PC-9 (cell line): Measurements from ENCODE around the gene RCAN1. TPM values are rescaled to one million over a fixed set of nuclear protein-coding genes. Genes with fewer than 3 reads are reported as not detected.

Experiments
- BruUV-seq: library from RNA; stranded (reverse); fragments of 400-500 nt; replicated peaks from 2 replicates; lab custom pipeline; 2021; lab: Mats Ljungman, UMichigan
- CTCF ChIA-PET: fragments of 300-600 bp; sonication (Branson Sonifier 250); formaldehyde crosslinking; loops from one replicate; lab custom pipeline; 2022; ENCODE audit warnings: antibody characterized with exemption; lab: Charles Lee
- POLR2A ChIA-PET: fragments of 300-600 bp; sonication (Branson Sonifier 250); formaldehyde crosslinking; loops from one replicate; lab custom pipeline; 2022; ENCODE audit warnings: antibody characterized with exemption; ENCODE audit not compliant: unreplicated experiment; lab: Charles Lee
- DNase-seq, 2 experiments: peaks; one replicate each; pipeline versions ENCODE4 v3.0.0 to v3.0.0-alpha.2; 2015 to 2022; ENCODE audit warnings: mixed read lengths in 1 of 2
- H2AFZ ChIP-seq: fragments of 200-600 bp; sonication (generic); 2 replicates; pipeline ENCODE4 v1.8.1; 2017; ENCODE audit warnings: antibody characterized with exemption
- H3F3A ChIP-seq: fragments of 200-600 bp; sonication (generic); 2 replicates; pipeline ENCODE4 v1.8.1; 2017; ENCODE audit warnings: antibody characterized with exemption, mild to moderate bottlenecking, low read depth; ENCODE audit not compliant: insufficient read depth
- H3K27ac ChIP-seq: fragments of 200-600 bp; sonication (generic); 2 replicates; pipeline ENCODE4 v1.6.1; 2016; ENCODE audit warnings: mixed run types
- H3K27me3 ChIP-seq: fragments of 200-600 bp; sonication (generic); 2 replicates; pipeline ENCODE4 v1.6.1; 2016; ENCODE audit warnings: low read depth, mixed run types; ENCODE audit not compliant: insufficient read depth
- H3K36me3 ChIP-seq: fragments of 200-600 bp; sonication (generic); 2 replicates; pipeline ENCODE4 v1.6.1; 2016; ENCODE audit warnings: low read depth, mixed run types
- H3K4me1 ChIP-seq: fragments of 200-600 bp; sonication (generic); replicated peaks from 2 replicates; pipeline ENCODE4 v1.6.1; 2016; ENCODE audit warnings: mixed run types; ENCODE audit not compliant: insufficient read depth
- H3K4me2 ChIP-seq: fragments of 200-600 bp; sonication (generic); 2 replicates; pipeline ENCODE4 v1.6.1; 2017; ENCODE audit warnings: mixed run types
- H3K4me3 ChIP-seq: fragments of 200-600 bp; sonication (generic); 2 replicates; pipeline ENCODE4 v1.6.1; 2016; ENCODE audit warnings: mixed run types
- H3K79me2 ChIP-seq: fragments of 200-600 bp; sonication (generic); 2 replicates; pipeline ENCODE4 v1.6.1; 2017; ENCODE audit warnings: low read depth, mixed run types
- H3K9me2 ChIP-seq: fragments of 200-600 bp; sonication (generic); 2 replicates; pipeline ENCODE4 v1.8.1; 2017; ENCODE audit warnings: mild to moderate bottlenecking; ENCODE audit not compliant: insufficient read depth
- H3K9me3 ChIP-seq: fragments of 200-600 bp; sonication (generic); 2 replicates; pipeline ENCODE4 v1.8.1; 2016; ENCODE audit warnings: low read depth; ENCODE audit not compliant: insufficient read depth
- H4K20me1 ChIP-seq: fragments of 200-600 bp; sonication (generic); 2 replicates; pipeline ENCODE4 v1.8.1; 2017; ENCODE audit not compliant: insufficient read depth
- CTCF ChIP-seq: fragments of 200-600 bp; sonication (generic); conservative IDR thresholded peaks from 2 replicates; pipeline ENCODE4 v1.6.1; 2017; ENCODE audit warnings: mixed run types, antibody characterized with exemption, mild to moderate bottlenecking, moderate library complexity
- EZH2 ChIP-seq: fragments of 200-600 bp; sonication (generic); IDR thresholded peaks from 2 replicates; pipeline ENCODE4 v1.8.0; 2017; ENCODE audit warnings: antibody characterized with exemption, low read depth
- intact Hi-C: fragments of 100-400 bp; cut with micrococcal nuclease; formaldehyde crosslinking; loops from one replicate; pipeline ENCODE4 v1.10.0; 2022; ENCODE audit not compliant: unreplicated experiment
- total RNA-seq: library from RNA; stranded (reverse); gene quantifications from 2 replicates; pipeline ENCODE4 v1.2.3, GENCODE V29; 2021

RCAN1 gene
- total RNA-seq, 1 experiment from 2014 or later, result 7.2 TPM

DNA sequence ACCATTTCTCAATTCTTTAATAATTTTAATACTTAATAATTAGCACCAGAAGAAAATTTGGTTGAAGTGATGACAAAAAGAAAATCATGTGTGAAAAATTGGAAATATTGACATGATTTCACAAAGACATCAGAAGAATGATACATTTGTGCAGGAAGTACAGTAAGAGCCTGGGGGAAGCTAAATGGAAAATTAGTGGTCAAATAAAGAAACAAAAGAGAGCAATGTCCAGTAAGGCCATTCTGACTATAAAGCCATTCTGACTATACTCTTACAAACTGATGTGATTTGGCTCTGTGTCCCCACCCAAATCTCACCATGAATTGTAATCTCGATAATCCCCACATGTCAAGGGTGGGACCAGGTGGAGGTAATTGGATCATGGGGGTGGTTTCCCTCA, 54.3 kb downstream of the RCAN1 start:
- H3K36me3 ChIP-seq, result no peaks in the 10 kb centered on the region
- H3K27ac ChIP-seq, result no peak overlapping the region
- no peaks in the 10 kb centered on the region for H3K4me1 ChIP-seq
- H3K9me3 ChIP-seq, result no peaks in the 10 kb centered on the region
- ChIA-PET POLR2A (no interaction called here), CTCF (no interaction called here)
- no peak overlapping the region for H3K4me3 ChIP-seq
- TF ChIP-seq EZH2 (no peak), CTCF (no peak)
- no peak overlapping the region for H2AFZ ChIP-seq
- no peaks in the 10 kb centered on the region for H3F3A ChIP-seq
- H3K27me3 ChIP-seq, result no peaks in the 10 kb centered on the region
- intact Hi-C loops, result no loop called here
- BruUV-seq, result no TSS peak
- H4K20me1 ChIP-seq, result no peaks in the 10 kb centered on the region
- no peaks in the 10 kb centered on the region for H3K79me2 ChIP-seq
- H3K9me2 ChIP-seq, result no peaks in the 10 kb centered on the region
- H3K4me2 ChIP-seq, result no peak overlapping the region
- DNase-seq, result no peak

DNA sequence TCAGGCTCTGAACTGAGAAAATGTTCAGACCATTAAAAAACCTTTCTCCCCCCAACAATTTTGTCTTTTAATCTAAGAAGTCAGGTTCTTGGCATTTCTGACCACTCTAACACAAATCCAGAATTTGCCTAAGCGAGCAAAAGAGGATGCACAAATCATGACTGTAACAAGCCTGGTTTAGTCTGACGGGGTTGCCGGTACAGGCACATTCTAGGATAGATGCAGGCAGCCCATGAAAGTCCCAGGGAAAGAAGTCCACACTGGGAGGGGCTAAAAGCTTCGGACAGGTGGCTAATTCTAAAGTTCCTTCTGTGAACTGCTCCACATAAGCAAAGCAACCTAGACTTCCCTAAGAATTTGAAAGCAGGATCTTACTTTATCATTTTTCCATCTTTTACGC, 54.9 kb downstream of the RCAN1 start:
- no peaks in the 10 kb centered on the region for H3F3A ChIP-seq
- no TSS peak for BruUV-seq
- H3K79me2 ChIP-seq, result no peaks in the 10 kb centered on the region
- no peak overlapping the region for H2AFZ ChIP-seq
- DNase-seq, result no peak
- H3K27ac ChIP-seq, result no peak overlapping the region
- H3K9me3 ChIP-seq, result no peaks in the 10 kb centered on the region
- no peaks in the 10 kb centered on the region for H3K4me1 ChIP-seq
- ChIA-PET CTCF (no interaction called here), POLR2A (no interaction called here)
- H3K9me2 ChIP-seq, result no peaks in the 10 kb centered on the region
- intact Hi-C loops, result no loop called here
- no peaks in the 10 kb centered on the region for H3K27me3 ChIP-seq
- H3K4me3 ChIP-seq, result no peak overlapping the region
- no peak for TF ChIP-seq CTCF
- no peak for TF ChIP-seq EZH2
- H4K20me1 ChIP-seq, result no peaks in the 10 kb centered on the region
- H3K36me3 ChIP-seq, result no peaks in the 10 kb centered on the region
- no peak overlapping the region for H3K4me2 ChIP-seq

DNA sequence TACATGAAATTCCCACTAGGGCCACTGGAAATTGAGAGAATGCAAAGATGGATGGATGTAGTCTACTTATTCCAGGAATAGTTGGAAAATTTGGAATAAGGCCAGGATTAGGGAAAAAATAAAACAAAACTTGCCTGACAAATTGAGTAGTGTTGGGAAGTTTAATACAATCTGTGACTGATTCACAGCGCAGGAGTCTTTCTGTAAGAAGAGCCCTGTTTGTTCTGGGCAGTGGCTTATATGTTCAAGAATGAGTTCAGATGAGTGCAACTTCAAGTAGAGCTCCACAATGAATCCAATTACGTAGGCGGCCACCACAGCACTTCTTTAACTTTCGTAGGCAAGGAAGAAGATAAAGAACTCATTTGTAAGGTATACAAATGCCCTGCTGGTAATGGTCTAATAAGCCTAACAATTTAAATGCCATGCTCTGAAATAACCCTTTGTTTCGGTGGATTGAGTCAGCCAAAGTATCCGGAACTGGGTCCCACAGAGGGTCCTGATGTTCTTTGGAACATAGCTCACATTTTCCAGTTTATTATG, 55.8 kb downstream of the RCAN1 start:
- no TSS peak for BruUV-seq
- no peak overlapping the region for H3K4me2 ChIP-seq
- no peaks in the 10 kb centered on the region for H3K79me2 ChIP-seq
- no peaks in the 10 kb centered on the region for H3K9me2 ChIP-seq
- H3K4me3 ChIP-seq, result no peak overlapping the region
- no peaks in the 10 kb centered on the region for H3K27me3 ChIP-seq
- ChIA-PET CTCF (no interaction called here), POLR2A (no interaction called here)
- no peak overlapping the region for H2AFZ ChIP-seq
- H3K27ac ChIP-seq, result no peak overlapping the region
- H3K36me3 ChIP-seq, result no peaks in the 10 kb centered on the region
- intact Hi-C loops, result no loop called here
- no peak for DNase-seq
- no peaks in the 10 kb centered on the region for H3K9me3 ChIP-seq
- H3K4me1 ChIP-seq, result no peaks in the 10 kb centered on the region
- H3F3A ChIP-seq, result no peaks in the 10 kb centered on the region
- H4K20me1 ChIP-seq, result no peaks in the 10 kb centered on the region
- TF ChIP-seq EZH2, result no peak
- no peak for TF ChIP-seq CTCF
